ENCODE results near the gene TTC23L. TPM values are rescaled to one million over a fixed set of nuclear protein-coding genes. Genes with fewer than 3 reads are reported as not detected.

The TTC23L gene
- total RNA-seq, 1 donor from 2014 or later, result 1.8 TPM

- no peak for DNase-seq (ENCODE audit: extremely low spot score, unreplicated experiment)
- no peak overlapping the region for H3K27ac Mint-ChIP-seq
- H3K9me3 Mint-ChIP-seq, result peaks cover 2% of the 10 kb centered on the region
- H3K36me3 Mint-ChIP-seq, result peaks cover 3% of the 10 kb centered on the region
- TF ChIP-seq, protein P1, sequence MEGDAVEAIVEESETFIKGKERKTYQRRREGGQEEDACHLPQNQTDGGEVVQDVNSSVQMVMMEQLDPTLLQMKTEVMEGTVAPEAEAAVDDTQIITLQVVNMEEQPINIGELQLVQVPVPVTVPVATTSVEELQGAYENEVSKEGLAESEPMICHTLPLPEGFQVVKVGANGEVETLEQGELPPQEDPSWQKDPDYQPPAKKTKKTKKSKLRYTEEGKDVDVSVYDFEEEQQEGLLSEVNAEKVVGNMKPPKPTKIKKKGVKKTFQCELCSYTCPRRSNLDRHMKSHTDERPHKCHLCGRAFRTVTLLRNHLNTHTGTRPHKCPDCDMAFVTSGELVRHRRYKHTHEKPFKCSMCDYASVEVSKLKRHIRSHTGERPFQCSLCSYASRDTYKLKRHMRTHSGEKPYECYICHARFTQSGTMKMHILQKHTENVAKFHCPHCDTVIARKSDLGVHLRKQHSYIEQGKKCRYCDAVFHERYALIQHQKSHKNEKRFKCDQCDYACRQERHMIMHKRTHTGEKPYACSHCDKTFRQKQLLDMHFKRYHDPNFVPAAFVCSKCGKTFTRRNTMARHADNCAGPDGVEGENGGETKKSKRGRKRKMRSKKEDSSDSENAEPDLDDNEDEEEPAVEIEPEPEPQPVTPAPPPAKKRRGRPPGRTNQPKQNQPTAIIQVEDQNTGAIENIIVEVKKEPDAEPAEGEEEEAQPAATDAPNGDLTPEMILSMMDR (conservative IDR thresholded peaks at IDR 0.05), result no peak
- peaks cover 5% of the 10 kb centered on the region for H3K4me1 Mint-ChIP-seq (ENCODE audit: unreplicated experiment)
- no peak overlapping the region for H3K4me3 Mint-ChIP-seq
- H3K27me3 Mint-ChIP-seq, result peaks cover 2% of the 10 kb centered on the region
Measured at GRCh38 chr5:34843497-34843896, 4.5 kb downstream of the TTC23L start.

- Mint-ChIP-seq H3K9me3 (peaks cover 4% of the 10 kb centered on the region), H3K27ac (no peak overlapping the region), H3K36me3 (peaks cover 5% of the 10 kb centered on the region), H3K4me3 (no peak overlapping the region), H3K4me1 (ENCODE audit: unreplicated experiment) (peaks cover 5% of the 10 kb centered on the region), H3K27me3 (peaks cover 3% of the 10 kb centered on the region)
- TF ChIP-seq, protein P1 (conservative IDR thresholded peaks at IDR 0.05), result no peak
- no peak for DNase-seq (ENCODE audit: extremely low spot score, unreplicated experiment)
Measured at GRCh38 chr5:34844106-34844505, 5.1 kb downstream of the TTC23L start.

DNA sequence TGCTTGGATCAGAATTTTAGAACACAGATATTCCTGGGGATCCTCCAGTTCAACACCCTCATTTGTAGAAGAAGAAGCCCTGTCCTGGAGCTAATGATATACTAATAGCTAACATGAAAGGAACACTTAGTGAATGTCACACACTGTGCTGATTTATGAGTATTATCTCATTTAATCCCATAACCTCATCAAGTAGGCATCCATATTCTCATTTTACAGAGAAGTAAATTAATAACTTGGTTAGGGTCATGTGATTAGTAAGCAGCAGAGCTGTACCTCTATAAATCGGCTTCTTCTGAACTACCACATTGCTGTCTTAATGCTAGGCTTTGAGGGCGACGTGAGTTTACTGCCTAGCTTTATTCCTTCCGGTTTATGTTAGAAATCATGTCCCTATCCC is 6.0 kb downstream of the TTC23L start:
- Mint-ChIP-seq H3K27me3 (peaks cover 3% of the 10 kb centered on the region), H3K36me3 (peaks cover 5% of the 10 kb centered on the region), H3K4me3 (no peak overlapping the region), H3K4me1 (ENCODE audit: unreplicated experiment) (no peaks in the 10 kb centered on the region), H3K9me3 (peaks cover 4% of the 10 kb centered on the region), H3K27ac (no peak overlapping the region)
- TF ChIP-seq, protein P1 (conservative IDR thresholded peaks at IDR 0.05), result no peak
- no peak for DNase-seq (ENCODE audit: extremely low spot score, unreplicated experiment)

DNA sequence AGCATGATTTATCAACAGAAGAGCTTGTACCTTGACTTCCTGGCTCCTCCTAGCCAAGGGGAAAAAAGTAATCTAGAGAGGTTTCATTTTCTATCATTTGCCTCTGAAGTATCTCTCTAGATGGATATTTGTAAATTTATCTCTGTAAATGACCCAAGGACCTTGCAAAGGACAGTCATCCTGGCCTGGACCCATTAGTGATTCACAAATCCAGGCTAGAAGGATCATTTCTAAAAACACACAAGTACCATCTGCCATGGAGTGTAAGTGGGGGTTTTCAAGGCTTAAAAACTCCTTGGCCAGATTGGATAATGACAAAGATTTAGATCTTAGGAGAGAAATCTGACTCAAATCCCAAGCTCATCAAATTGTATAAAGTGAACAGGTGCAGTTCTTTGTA is 8.1 kb downstream of the TTC23L start:
- Mint-ChIP-seq H3K27me3 (peaks cover 3% of the 10 kb centered on the region), H3K36me3 (peaks cover 9% of the 10 kb centered on the region), H3K4me1 (ENCODE audit: unreplicated experiment) (no peaks in the 10 kb centered on the region), H3K9me3 (peaks cover 4% of the 10 kb centered on the region), H3K4me3 (no peak overlapping the region), H3K27ac (no peak overlapping the region)
- DNase-seq (ENCODE audit: extremely low spot score, unreplicated experiment), result no peak
- TF ChIP-seq, protein P1 (conservative IDR thresholded peaks at IDR 0.05), result no peak

DNA sequence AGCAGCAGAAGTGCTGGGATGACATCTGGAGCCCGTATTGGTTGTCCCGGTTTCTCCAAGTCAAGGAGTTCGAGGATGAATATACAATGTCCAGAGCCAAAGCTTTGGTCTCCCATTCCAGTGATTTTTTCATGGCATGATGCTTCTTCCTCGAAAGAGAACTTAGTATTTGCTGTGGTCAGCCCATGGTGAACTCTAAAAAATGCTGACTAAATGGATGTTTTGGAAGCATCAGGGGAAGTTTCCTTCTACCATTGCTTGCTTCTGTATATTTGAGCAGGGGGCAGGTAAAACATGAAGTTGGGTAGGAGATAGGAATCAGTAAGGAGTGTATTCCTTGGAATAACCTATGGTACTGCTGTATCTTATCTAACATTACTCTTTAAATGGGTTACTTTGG is 8.6 kb downstream of the TTC23L start:
- no peak overlapping the region for H3K4me3 Mint-ChIP-seq
- TF ChIP-seq, protein P1 (conservative IDR thresholded peaks at IDR 0.05), result no peak
- H3K27ac Mint-ChIP-seq, result no peak overlapping the region
- DNase-seq (ENCODE audit: extremely low spot score, unreplicated experiment), result no peak
- H3K27me3 Mint-ChIP-seq, result peaks cover 3% of the 10 kb centered on the region
- peaks cover 14% of the 10 kb centered on the region for H3K36me3 Mint-ChIP-seq
- H3K9me3 Mint-ChIP-seq, result peaks cover 4% of the 10 kb centered on the region
- H3K4me1 Mint-ChIP-seq (ENCODE audit: unreplicated experiment), result no peaks in the 10 kb centered on the region

DNA sequence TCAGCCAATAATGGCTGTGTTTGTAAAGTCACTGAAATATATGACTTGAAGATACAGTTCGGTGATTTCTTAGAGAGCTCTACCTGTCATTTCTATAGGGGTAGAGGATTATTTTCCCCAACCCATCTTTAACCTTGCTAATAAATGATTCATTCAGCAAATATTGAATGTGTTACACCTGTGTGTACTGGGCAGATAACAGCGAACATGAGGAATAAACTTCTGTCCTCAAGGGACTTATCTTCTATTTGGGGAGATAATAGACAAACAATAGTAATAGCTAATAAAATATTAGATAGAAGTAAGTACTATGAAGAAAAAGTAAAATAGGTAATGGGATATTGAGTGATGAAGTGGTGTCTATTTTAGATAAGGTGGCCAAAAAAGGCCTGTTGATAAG is 9.3 kb downstream of the TTC23L start:
- peaks cover 3% of the 10 kb centered on the region for H3K27me3 Mint-ChIP-seq
- H3K27ac Mint-ChIP-seq, result no peak overlapping the region
- DNase-seq (ENCODE audit: extremely low spot score, unreplicated experiment), result no peak
- TF ChIP-seq, protein P1 (conservative IDR thresholded peaks at IDR 0.05), result no peak
- peaks cover 14% of the 10 kb centered on the region for H3K36me3 Mint-ChIP-seq
- H3K9me3 Mint-ChIP-seq, result peaks cover 4% of the 10 kb centered on the region
- H3K4me1 Mint-ChIP-seq (ENCODE audit: unreplicated experiment), result no peaks in the 10 kb centered on the region
- H3K4me3 Mint-ChIP-seq, result no peak overlapping the region

All from type B pancreatic cell (in vitro differentiated cells).